ENCODE measurements around the gene RNF223. TPM values are rescaled to one million over a fixed set of nuclear protein-coding genes. Genes with fewer than 3 reads are reported as not detected.

The RNF223 gene
- total RNA-seq, 1 experiment from 2014 or later, result 6.3 TPM

- intact Hi-C loops (cut with micrococcal nuclease), result no loop called here
- H3K4me3 ChIP-seq (replicated peaks in 1 of 2; ENCODE audit: low read depth in 1 of 2, low read length in 2 of 2), result no peak overlapping the region
- no peaks in the 10 kb centered on the region; a peak in 1 of 4 replicates for H3K4me1 ChIP-seq (ENCODE audit: control insufficient read depth in 1 of 2, insufficient read depth in 2 of 2, low read length in 2 of 2)
- no TSS peak for BruUV-seq (replicated peaks)
- POLR2A ChIA-PET, result interaction anchor here (0.5 kb wide), 1 partner anchor 65 kb away, joined by 3 read pairs; no protein-coding TSS in a partner anchor
- H3K9me3 ChIP-seq (ENCODE audit: control insufficient read depth in 1 of 2, insufficient read depth in 1 of 2, low read depth in 1 of 2, low read length in 2 of 2), result no peaks in the 10 kb centered on the region
- H3K79me2 ChIP-seq (ENCODE audit: insufficient read depth, low read length), result no peaks in the 10 kb centered on the region
- TF ChIP-seq EGR1 (IDR thresholded peaks at IDR 0.05; ENCODE audit: low read depth) (no peak), ZBTB33 (IDR thresholded peaks at IDR 0.05; ENCODE audit: extremely low read depth, insufficient replicate concordance, low read length) (no peak), SP1 (IDR thresholded peaks at IDR 0.05; ENCODE audit: low read depth) (no peak), FOSL1 (IDR thresholded peaks at IDR 0.05; ENCODE audit: low read depth) (no peak), POLR2A (IDR thresholded peaks at IDR 0.05; ENCODE audit: borderline replicate concordance, extremely low read depth, insufficient read depth, insufficient read length) (no peak), TCF7L2 (IDR thresholded peaks at IDR 0.05; ENCODE audit: borderline replicate concordance, extremely low read depth, insufficient read depth, insufficient read length) (no peak), JUND (IDR thresholded peaks at IDR 0.05) (no peak), YY1 (IDR thresholded peaks at IDR 0.05; ENCODE audit: extremely low read depth, insufficient replicate concordance, low read depth, low read length) (no peak), EZH2phosphoT487 (IDR thresholded peaks at IDR 0.05; ENCODE audit: borderline replicate concordance) (no peak), CEBPB (IDR thresholded peaks at IDR 0.05; ENCODE audit: low read depth) (no peak), EZH2 (IDR thresholded peaks at IDR 0.05) (no peak), ZNF274 (IDR thresholded peaks at IDR 0.05; ENCODE audit: low read depth, low read length) (no peak), POLR2AphosphoS5 (IDR thresholded peaks at IDR 0.05; ENCODE audit: low read depth, low read length) (no peak)
- no peaks in the 10 kb centered on the region for H3K27me3 ChIP-seq (ENCODE audit: insufficient read depth, low read length)
- H3K36me3 ChIP-seq (ENCODE audit: control insufficient read depth in 1 of 2, insufficient read depth in 2 of 2, low read length in 2 of 2), result no peaks in the 10 kb centered on the region
- no peak overlapping the region for H2AFZ ChIP-seq (ENCODE audit: low read depth, low read length, poor library complexity, severe bottlenecking)
- ATAC-seq, result no peak
- CTCF ChIA-PET, result no interaction called here
- no peak overlapping the region for H3K9ac ChIP-seq (ENCODE audit: low read length)
- no peak overlapping the region for H3K27ac ChIP-seq (ENCODE audit: low read depth, low read length)
- no peak for DNase-seq (ENCODE audit: low read depth, low spot score)
- H4K20me1 ChIP-seq (ENCODE audit: insufficient read depth), result no peaks in the 10 kb centered on the region
- no peak overlapping the region for H3K4me2 ChIP-seq (ENCODE audit: low read length)
- RAD21 ChIA-PET (ENCODE audit: low non-redundant PET in 1 of 2, low total read pairs in 2 of 2, uncharacterized antibody in 2 of 2, unreplicated experiment in 2 of 2), result no interaction called here
- no peaks in the 10 kb centered on the region for H3K9me2 ChIP-seq (ENCODE audit: insufficient read depth)
Observed at GRCh38 chr1:1087351-1088028, 13.4 kb upstream of the RNF223 start.
